H1 (cell line): ENCODE results near the gene SLC37A1. TPM values are rescaled to one million over a fixed set of nuclear protein-coding genes. Genes with fewer than 3 reads are reported as not detected.

Experiments used
- BRCA1 ChIP-seq: IDR thresholded peaks from 2 replicates; pipeline ENCODE4 v1.6.1; 2012; ENCODE audit warnings: low read depth, low read length, improper control_type of control experiment
- CEBPB ChIP-seq: IDR thresholded peaks from 2 replicates; pipeline ENCODE4 v1.6.1; 2012; ENCODE audit warnings: low read depth, low read length
- CHD1 ChIP-seq: IDR thresholded peaks from 2 replicates; pipeline ENCODE4 v1.6.1; 2012; ENCODE audit warnings: low read depth, low read length, improper control_type of control experiment
- CTBP2 ChIP-seq: IDR thresholded peaks from 2 replicates; pipeline ENCODE4 v1.7.0; 2011; ENCODE audit warnings: borderline replicate concordance, mild to moderate bottlenecking, moderate library complexity, mixed read lengths, low read length; ENCODE audit not compliant: insufficient read depth, insufficient read length
- HDAC6 ChIP-seq: IDR thresholded peaks from one replicate; pipeline ENCODE4 v1.7.1; 2012; ENCODE audit warnings: low read depth, mild to moderate bottlenecking, inconsistent platforms, low read length, moderate library complexity
- NANOG ChIP-seq: IDR thresholded peaks from 2 replicates; pipeline ENCODE4 v1.6.1; 2011; ENCODE audit warnings: low read length, low read depth, mild to moderate bottlenecking, inconsistent platforms; ENCODE audit not compliant: insufficient read depth, poor library complexity, severe bottlenecking
- POLR2AphosphoS5 ChIP-seq: IDR thresholded peaks from 2 replicates; pipeline ENCODE4 v1.6.1; 2011; ENCODE audit warnings: low read depth, low read length
- polyA plus RNA-seq, 7 experiments: library from polyadenylated mRNA; depleted of rRNA in 3 of 7; stranded (reverse) in 5 of 7; unstranded in 2 of 7; fragments of >200 nt in 5 of 7; fragments of 200-250 nt in 2 of 7; gene quantifications; 1 replicate in 5 of 7; 2 replicates in 1 of 7; 4 replicates in 1 of 7; pipeline versions ENCODE4 v1.2.1 to v1.2.3, GENCODE V29; 2011 to 2013; ENCODE audit warnings: missing spikeins in 2 of 7, mixed read lengths in 2 of 7
- total RNA-seq: library from RNA; stranded (reverse); fragmentation: NEBNext Ultra II Directional; extraction: Animal tissue kit (Norgen Biotek cat#: 25700); gene quantifications from 2 replicates; pipeline ENCODE4 v1.2.1, GENCODE V29; 2021
- TF ChIP-seq, protein P1 (sequence below): fragments of 300-600 bp; sonication (generic); IDR thresholded peaks from 2 replicates; pipeline ENCODE4 v1.7.1; 2012; ENCODE audit warnings: low read length, moderate library complexity, mild to moderate bottlenecking, inconsistent platforms; ENCODE audit not compliant: insufficient replicate concordance
- TF ChIP-seq, protein P2 (sequence below): IDR thresholded peaks from 2 replicates; pipeline ENCODE4 v1.6.1; 2011; ENCODE audit warnings: low read length, improper control_type of control experiment

The SLC37A1 gene
- total and polyA plus RNA-seq, 2 of the 8 experiments (the other 6 are each of a cell fraction or from before 2014, with no cell fraction given), result 15.6 to 30.9 TPM

DNA sequence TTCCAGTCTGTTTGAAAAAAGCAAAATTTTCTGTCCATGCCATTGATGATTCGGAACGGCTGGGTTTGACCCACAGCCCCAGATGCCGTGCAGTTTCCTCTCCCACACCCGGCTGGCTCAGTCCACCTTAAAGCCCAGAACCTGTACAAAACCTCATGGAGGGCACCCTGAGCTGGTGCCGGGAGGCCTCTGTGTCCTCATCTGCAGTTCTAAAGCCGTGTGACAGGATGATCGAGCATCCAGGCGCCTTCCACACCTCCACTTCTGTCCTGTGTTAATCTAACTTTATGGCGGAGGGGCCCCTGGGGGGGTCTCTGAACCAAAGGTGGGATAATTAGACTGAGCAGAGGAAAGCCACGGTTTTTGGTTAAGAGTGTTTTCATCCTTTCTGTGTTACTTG lies 49.6 kb downstream of the SLC37A1 start (continued):
- TF ChIP-seq, protein P1, sequence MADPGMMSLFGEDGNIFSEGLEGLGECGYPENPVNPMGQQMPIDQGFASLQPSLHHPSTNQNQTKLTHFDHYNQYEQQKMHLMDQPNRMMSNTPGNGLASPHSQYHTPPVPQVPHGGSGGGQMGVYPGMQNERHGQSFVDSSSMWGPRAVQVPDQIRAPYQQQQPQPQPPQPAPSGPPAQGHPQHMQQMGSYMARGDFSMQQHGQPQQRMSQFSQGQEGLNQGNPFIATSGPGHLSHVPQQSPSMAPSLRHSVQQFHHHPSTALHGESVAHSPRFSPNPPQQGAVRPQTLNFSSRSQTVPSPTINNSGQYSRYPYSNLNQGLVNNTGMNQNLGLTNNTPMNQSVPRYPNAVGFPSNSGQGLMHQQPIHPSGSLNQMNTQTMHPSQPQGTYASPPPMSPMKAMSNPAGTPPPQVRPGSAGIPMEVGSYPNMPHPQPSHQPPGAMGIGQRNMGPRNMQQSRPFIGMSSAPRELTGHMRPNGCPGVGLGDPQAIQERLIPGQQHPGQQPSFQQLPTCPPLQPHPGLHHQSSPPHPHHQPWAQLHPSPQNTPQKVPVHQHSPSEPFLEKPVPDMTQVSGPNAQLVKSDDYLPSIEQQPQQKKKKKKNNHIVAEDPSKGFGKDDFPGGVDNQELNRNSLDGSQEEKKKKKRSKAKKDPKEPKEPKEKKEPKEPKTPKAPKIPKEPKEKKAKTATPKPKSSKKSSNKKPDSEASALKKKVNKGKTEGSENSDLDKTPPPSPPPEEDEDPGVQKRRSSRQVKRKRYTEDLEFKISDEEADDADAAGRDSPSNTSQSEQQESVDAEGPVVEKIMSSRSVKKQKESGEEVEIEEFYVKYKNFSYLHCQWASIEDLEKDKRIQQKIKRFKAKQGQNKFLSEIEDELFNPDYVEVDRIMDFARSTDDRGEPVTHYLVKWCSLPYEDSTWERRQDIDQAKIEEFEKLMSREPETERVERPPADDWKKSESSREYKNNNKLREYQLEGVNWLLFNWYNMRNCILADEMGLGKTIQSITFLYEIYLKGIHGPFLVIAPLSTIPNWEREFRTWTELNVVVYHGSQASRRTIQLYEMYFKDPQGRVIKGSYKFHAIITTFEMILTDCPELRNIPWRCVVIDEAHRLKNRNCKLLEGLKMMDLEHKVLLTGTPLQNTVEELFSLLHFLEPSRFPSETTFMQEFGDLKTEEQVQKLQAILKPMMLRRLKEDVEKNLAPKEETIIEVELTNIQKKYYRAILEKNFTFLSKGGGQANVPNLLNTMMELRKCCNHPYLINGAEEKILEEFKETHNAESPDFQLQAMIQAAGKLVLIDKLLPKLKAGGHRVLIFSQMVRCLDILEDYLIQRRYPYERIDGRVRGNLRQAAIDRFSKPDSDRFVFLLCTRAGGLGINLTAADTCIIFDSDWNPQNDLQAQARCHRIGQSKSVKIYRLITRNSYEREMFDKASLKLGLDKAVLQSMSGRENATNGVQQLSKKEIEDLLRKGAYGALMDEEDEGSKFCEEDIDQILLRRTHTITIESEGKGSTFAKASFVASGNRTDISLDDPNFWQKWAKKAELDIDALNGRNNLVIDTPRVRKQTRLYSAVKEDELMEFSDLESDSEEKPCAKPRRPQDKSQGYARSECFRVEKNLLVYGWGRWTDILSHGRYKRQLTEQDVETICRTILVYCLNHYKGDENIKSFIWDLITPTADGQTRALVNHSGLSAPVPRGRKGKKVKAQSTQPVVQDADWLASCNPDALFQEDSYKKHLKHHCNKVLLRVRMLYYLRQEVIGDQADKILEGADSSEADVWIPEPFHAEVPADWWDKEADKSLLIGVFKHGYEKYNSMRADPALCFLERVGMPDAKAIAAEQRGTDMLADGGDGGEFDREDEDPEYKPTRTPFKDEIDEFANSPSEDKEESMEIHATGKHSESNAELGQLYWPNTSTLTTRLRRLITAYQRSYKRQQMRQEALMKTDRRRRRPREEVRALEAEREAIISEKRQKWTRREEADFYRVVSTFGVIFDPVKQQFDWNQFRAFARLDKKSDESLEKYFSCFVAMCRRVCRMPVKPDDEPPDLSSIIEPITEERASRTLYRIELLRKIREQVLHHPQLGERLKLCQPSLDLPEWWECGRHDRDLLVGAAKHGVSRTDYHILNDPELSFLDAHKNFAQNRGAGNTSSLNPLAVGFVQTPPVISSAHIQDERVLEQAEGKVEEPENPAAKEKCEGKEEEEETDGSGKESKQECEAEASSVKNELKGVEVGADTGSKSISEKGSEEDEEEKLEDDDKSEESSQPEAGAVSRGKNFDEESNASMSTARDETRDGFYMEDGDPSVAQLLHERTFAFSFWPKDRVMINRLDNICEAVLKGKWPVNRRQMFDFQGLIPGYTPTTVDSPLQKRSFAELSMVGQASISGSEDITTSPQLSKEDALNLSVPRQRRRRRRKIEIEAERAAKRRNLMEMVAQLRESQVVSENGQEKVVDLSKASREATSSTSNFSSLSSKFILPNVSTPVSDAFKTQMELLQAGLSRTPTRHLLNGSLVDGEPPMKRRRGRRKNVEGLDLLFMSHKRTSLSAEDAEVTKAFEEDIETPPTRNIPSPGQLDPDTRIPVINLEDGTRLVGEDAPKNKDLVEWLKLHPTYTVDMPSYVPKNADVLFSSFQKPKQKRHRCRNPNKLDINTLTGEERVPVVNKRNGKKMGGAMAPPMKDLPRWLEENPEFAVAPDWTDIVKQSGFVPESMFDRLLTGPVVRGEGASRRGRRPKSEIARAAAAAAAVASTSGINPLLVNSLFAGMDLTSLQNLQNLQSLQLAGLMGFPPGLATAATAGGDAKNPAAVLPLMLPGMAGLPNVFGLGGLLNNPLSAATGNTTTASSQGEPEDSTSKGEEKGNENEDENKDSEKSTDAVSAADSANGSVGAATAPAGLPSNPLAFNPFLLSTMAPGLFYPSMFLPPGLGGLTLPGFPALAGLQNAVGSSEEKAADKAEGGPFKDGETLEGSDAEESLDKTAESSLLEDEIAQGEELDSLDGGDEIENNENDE, result no peak
- TF ChIP-seq BRCA1 (no peak), HDAC6 (no peak), POLR2AphosphoS5 (no peak), CTBP2 (no peak), NANOG (no peak), CHD1 (no peak), CEBPB (no peak)
- TF ChIP-seq, protein P2, sequence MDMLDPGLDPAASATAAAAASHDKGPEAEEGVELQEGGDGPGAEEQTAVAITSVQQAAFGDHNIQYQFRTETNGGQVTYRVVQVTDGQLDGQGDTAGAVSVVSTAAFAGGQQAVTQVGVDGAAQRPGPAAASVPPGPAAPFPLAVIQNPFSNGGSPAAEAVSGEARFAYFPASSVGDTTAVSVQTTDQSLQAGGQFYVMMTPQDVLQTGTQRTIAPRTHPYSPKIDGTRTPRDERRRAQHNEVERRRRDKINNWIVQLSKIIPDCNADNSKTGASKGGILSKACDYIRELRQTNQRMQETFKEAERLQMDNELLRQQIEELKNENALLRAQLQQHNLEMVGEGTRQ, result no peak
